Coronary artery (tissue), 2 donors: ENCODE results near the gene TRIM4.

Source experiments
- DNase-seq: peaks from one replicate; pipeline ENCODE4 v3.0.0-alpha.2; 2017; ENCODE audit warnings: low spot score
- H3K27ac ChIP-seq, 2 donors: fragments of 200-600 bp; sonication (generic); one replicate each; pipeline ENCODE4 v1.5.1; 2016 to 2019
- H3K4me3 ChIP-seq: fragments of 200-600 bp; sonication (generic); 2 replicates; pipeline ENCODE4 v1.5.1; 2016; ENCODE audit warnings: mild to moderate bottlenecking, moderate library complexity
- CTCF ChIP-seq: fragments of 200-600 bp; sonication (generic); IDR thresholded peaks from one replicate; pipeline ENCODE4 v1.5.1; 2019; ENCODE audit warnings: antibody characterized with exemption

The TRIM4 gene

GRCh38 chr7:99860281-99861127 is 58.8 kb downstream of the TRIM4 start:
- peak; percentile 75 for DNase-seq
- TF ChIP-seq CTCF: no peak
- peak overlapping the region in 1 of 2 donors; percentile 20 for H3K27ac ChIP-seq
- no peak overlapping the region for H3K4me3 ChIP-seq

- no peak overlapping the region for H3K4me3 ChIP-seq
- DNase-seq: no peak
- H3K27ac ChIP-seq: no peak overlapping the region
- no peak for TF ChIP-seq CTCF
Measured at GRCh38 chr7:99855236-99855635, 64.1 kb downstream of the TRIM4 start.

GRCh38 chr7:99848420-99849216 is 70.7 kb downstream of the TRIM4 start:
- no peak for DNase-seq
- no peak overlapping the region for H3K4me3 ChIP-seq
- no peak for TF ChIP-seq CTCF
- H3K27ac ChIP-seq: no peak overlapping the region

- H3K4me3 ChIP-seq: no peak overlapping the region
- no peak overlapping the region for H3K27ac ChIP-seq
- DNase-seq: no peak
- TF ChIP-seq CTCF: no peak
Measured at GRCh38 chr7:99844328-99844727, 75.0 kb downstream of the TRIM4 start.

- no peak for TF ChIP-seq CTCF
- Histone ChIP-seq H3K27ac (no peak overlapping the region), H3K4me3 (no peak overlapping the region)
- DNase-seq: no peak
Measured at GRCh38 chr7:99843808-99844207, 75.5 kb downstream of the TRIM4 start.

- Histone ChIP-seq H3K27ac (no peak overlapping the region), H3K4me3 (no peak overlapping the region)
- DNase-seq: no peak
- TF ChIP-seq CTCF: no peak
Measured at GRCh38 chr7:99842926-99843325, 76.4 kb downstream of the TRIM4 start.
